Dendritic cell treated with granulocyte-macrophage colony-stimulating factor and Interleukin-4, amounts not matched to agents 40 ng/mL and 50 ng/mL, for 4 days (primary cell): ENCODE results near the gene MCEMP1.

Experiments
- H3K27ac Mint-ChIP-seq: one replicate; pipeline ENCODE4 v1.8.0; 2022; ENCODE audit warnings: mild to moderate bottlenecking, mixed read lengths
- H3K27me3 Mint-ChIP-seq: one replicate; pipeline ENCODE4 v1.8.0; 2022; ENCODE audit warnings: mild to moderate bottlenecking, mixed read lengths
- H3K36me3 Mint-ChIP-seq: one replicate; pipeline ENCODE4 v1.8.0; 2022; ENCODE audit warnings: low read depth, mixed read lengths
- H3K4me1 Mint-ChIP-seq: one replicate; pipeline ENCODE4 v1.8.0; 2022; ENCODE audit warnings: low read depth, mixed read lengths
- H3K4me3 Mint-ChIP-seq: one replicate; pipeline ENCODE4 v1.8.0; 2022; ENCODE audit warnings: mild to moderate bottlenecking, moderate library complexity, mixed read lengths
- H3K9me3 Mint-ChIP-seq: one replicate; pipeline ENCODE4 v1.8.0; 2022; ENCODE audit warnings: mixed read lengths
- intact Hi-C: fragments of 100-400 bp; cut with micrococcal nuclease; formaldehyde crosslinking; loops from one replicate; pipeline ENCODE4 v1.15.0; 2022

The MCEMP1 gene

GRCh38 chr19:7672522-7672921 lies 4.4 kb upstream of the MCEMP1 start:
- peaks cover 64% of the 10 kb centered on the region for H3K4me1 Mint-ChIP-seq
- intact Hi-C loops = no loop called here
- peaks cover 6% of the 10 kb centered on the region for H3K36me3 Mint-ChIP-seq
- H3K4me3 Mint-ChIP-seq = no peak overlapping the region
- H3K27ac Mint-ChIP-seq = no peak overlapping the region
- peaks cover 10% of the 10 kb centered on the region for H3K9me3 Mint-ChIP-seq
- peaks cover 8% of the 10 kb centered on the region for H3K27me3 Mint-ChIP-seq

GRCh38 chr19:7674010-7675005 lies 2.6 kb upstream of the MCEMP1 start:
- H3K36me3 Mint-ChIP-seq = peaks cover 6% of the 10 kb centered on the region
- H3K9me3 Mint-ChIP-seq = peaks cover 10% of the 10 kb centered on the region
- intact Hi-C loops = no loop called here
- peaks cover 3% of the 10 kb centered on the region for H3K27me3 Mint-ChIP-seq
- H3K4me3 Mint-ChIP-seq = no peak overlapping the region
- peak overlapping the region; percentile 79 for H3K27ac Mint-ChIP-seq
- peaks cover 70% of the 10 kb centered on the region for H3K4me1 Mint-ChIP-seq

GRCh38 chr19:7676376-7676775 lies 514 bp upstream of the MCEMP1 start:
- peaks cover 68% of the 10 kb centered on the region for H3K4me1 Mint-ChIP-seq
- peaks cover 12% of the 10 kb centered on the region for H3K36me3 Mint-ChIP-seq
- H3K9me3 Mint-ChIP-seq = peaks cover 10% of the 10 kb centered on the region
- intact Hi-C loops = no loop called here
- no peaks in the 10 kb centered on the region for H3K27me3 Mint-ChIP-seq
- peak overlapping the region; percentile 69 for H3K27ac Mint-ChIP-seq
- H3K4me3 Mint-ChIP-seq = peak overlapping the region; percentile 57

- Mint-ChIP-seq H3K4me3 (no peak overlapping the region), H3K27me3 (no peaks in the 10 kb centered on the region), H3K36me3 (peaks cover 26% of the 10 kb centered on the region), H3K4me1 (peaks cover 82% of the 10 kb centered on the region), H3K9me3 (peaks cover 10% of the 10 kb centered on the region), H3K27ac (peak overlapping the region; percentile 69)
- intact Hi-C loops = no loop called here
Measured at GRCh38 chr19:7677669-7678311, 900 bp downstream of the MCEMP1 start.

- intact Hi-C loops = no loop called here
- peaks cover 2% of the 10 kb centered on the region for H3K9me3 Mint-ChIP-seq
- peaks cover 35% of the 10 kb centered on the region for H3K36me3 Mint-ChIP-seq
- no peak overlapping the region for H3K4me3 Mint-ChIP-seq
- H3K27ac Mint-ChIP-seq = peak overlapping the region; percentile 96
- no peaks in the 10 kb centered on the region for H3K27me3 Mint-ChIP-seq
- H3K4me1 Mint-ChIP-seq = peaks cover 74% of the 10 kb centered on the region
Measured at GRCh38 chr19:7678971-7679751, 2.3 kb downstream of the MCEMP1 start.

GRCh38 chr19:7679771-7680605 lies 3.1 kb downstream of the MCEMP1 start:
- Mint-ChIP-seq H3K27ac (peak overlapping the region; percentile 96), H3K27me3 (no peaks in the 10 kb centered on the region), H3K9me3 (no peaks in the 10 kb centered on the region), H3K4me3 (peak overlapping the region; percentile 98), H3K36me3 (peaks cover 39% of the 10 kb centered on the region), H3K4me1 (peaks cover 68% of the 10 kb centered on the region)
- intact Hi-C loops = loop anchor here (1.0 to 10.0 kb wide), 3 partner anchors 28 to 245 kb away; partner anchors contain the start of genes CTXN1 and SNAPC2

- Mint-ChIP-seq H3K9me3 (no peaks in the 10 kb centered on the region), H3K27me3 (no peaks in the 10 kb centered on the region), H3K4me1 (peaks cover 72% of the 10 kb centered on the region), H3K36me3 (peaks cover 47% of the 10 kb centered on the region), H3K4me3 (peak within 1 kb of the TSS; percentile 98), H3K27ac (peak within 1 kb of the TSS; percentile 96)
- intact Hi-C loops = loop anchor here (1.0 to 10.0 kb wide), 4 partner anchors 28 to 244 kb away; partner anchors contain the start of genes CTXN1 and SNAPC2
Measured at GRCh38 chr19:7680606-7681339, 3.9 kb downstream of the MCEMP1 start, which contains the start of gene TRAPPC5. Gene TRAPPC5 (plus strand): TSS chr19:7680833. CDS start chr19:7682254, 1,421 bp downstream.

GRCh38 chr19:7681340-7682174 lies 4.7 kb downstream of the MCEMP1 start:
- Mint-ChIP-seq H3K36me3 (peaks cover 52% of the 10 kb centered on the region), H3K4me3 (peak overlapping the region; percentile 98), H3K4me1 (peaks cover 72% of the 10 kb centered on the region), H3K27ac (peak overlapping the region; percentile 96), H3K9me3 (no peaks in the 10 kb centered on the region), H3K27me3 (no peaks in the 10 kb centered on the region)
- intact Hi-C loops = loop anchor here (1.0 to 10.0 kb wide), 2 partner anchors 118 to 243 kb away; partner anchors contain the start of genes CTXN1 and SNAPC2

GRCh38 chr19:7682175-7682855 lies 5.4 kb downstream of the MCEMP1 start:
- no peaks in the 10 kb centered on the region for H3K27me3 Mint-ChIP-seq
- peak overlapping the region; percentile 96 for H3K27ac Mint-ChIP-seq
- H3K36me3 Mint-ChIP-seq = peaks cover 52% of the 10 kb centered on the region
- H3K4me1 Mint-ChIP-seq = peaks cover 71% of the 10 kb centered on the region
- intact Hi-C loops = loop anchor here (10.0 kb wide), 1 partner anchor 242 kb away; the partner anchor contains the start of genes CTXN1 and SNAPC2
- H3K4me3 Mint-ChIP-seq = peak overlapping the region; percentile 98
- H3K9me3 Mint-ChIP-seq = no peaks in the 10 kb centered on the region

GRCh38 chr19:7685546-7686445 lies 8.9 kb downstream of the MCEMP1 start:
- intact Hi-C loops = loop anchor here (10.0 kb wide), 1 partner anchor 239 kb away; the partner anchor contains the start of genes CTXN1 and SNAPC2
- Mint-ChIP-seq H3K36me3 (peaks cover 52% of the 10 kb centered on the region), H3K9me3 (no peaks in the 10 kb centered on the region), H3K27ac (peak overlapping the region; percentile 48), H3K4me3 (no peak overlapping the region), H3K27me3 (no peaks in the 10 kb centered on the region), H3K4me1 (peaks cover 43% of the 10 kb centered on the region)
